NCI-H1436 (cell line): ENCODE measurements around the gene IFNA10.
"Not testable (repeated sequence)": the region's sequence is repeated elsewhere in the genome, so short reads cannot be mapped to it uniquely, and the experiment has no call there.

Source experiments
- DNase-seq: peaks from one replicate; lab custom pipeline; 2025; lab: John Stamatoyannopoulos, UW

The IFNA10 gene

DNA sequence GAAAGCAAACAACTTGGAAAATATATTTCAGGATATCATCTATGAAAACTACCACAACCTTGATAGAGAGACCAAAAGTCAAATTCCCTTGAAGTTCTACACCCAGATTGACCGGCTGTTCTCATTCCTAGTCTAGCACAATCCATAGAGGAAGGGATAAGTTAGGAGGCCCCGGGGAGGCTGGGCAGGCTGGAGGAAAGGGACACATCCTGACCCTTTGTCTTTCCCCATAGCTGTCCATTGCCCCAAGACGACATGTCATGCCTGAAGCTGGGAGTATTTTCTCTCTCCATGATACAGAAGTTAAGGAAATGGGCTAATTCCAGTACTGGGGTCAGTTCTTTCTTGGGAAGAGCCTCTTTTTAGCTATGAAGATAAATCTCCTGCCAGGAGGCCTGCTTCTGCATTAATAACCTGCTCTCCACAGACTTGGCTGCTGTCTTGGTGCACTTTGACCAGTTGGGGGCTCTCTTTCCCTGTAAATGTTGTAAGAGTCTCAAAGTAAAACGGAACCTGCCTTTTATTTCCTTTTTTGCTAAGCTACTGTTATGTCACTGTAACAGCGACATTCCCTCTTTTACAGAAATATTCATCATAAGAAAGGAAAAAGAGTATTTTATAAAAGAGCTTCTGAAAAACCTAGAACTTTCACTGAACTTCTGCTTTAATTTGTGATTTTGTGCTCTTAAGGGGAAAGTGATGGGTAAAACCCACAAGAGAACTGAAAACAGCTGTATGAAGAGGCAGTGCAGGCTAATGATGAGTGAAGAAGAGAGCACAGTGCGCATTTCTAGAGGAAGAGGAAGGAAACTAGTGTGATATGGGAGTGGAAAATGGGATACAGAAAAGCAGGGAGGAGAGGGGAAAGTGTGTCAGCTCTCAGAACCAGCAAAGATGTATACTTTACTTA, 11.8 kb downstream of the IFNA10 start:
- not testable (repeated sequence) for DNase-seq

GRCh38 chr9:21187487-21187886, 19.5 kb downstream of the IFNA10 start, which contains the start of gene IFNA4:
IFNA4 (minus strand) TSS chr9:21187587; CDS start chr9:21187531, 56 bp downstream.
- DNase-seq, result not testable (repeated sequence)

- DNase-seq, result not testable (repeated sequence)
Observed at GRCh38 chr9:21182810-21183736, 23.9 kb downstream of the IFNA10 start.

DNA sequence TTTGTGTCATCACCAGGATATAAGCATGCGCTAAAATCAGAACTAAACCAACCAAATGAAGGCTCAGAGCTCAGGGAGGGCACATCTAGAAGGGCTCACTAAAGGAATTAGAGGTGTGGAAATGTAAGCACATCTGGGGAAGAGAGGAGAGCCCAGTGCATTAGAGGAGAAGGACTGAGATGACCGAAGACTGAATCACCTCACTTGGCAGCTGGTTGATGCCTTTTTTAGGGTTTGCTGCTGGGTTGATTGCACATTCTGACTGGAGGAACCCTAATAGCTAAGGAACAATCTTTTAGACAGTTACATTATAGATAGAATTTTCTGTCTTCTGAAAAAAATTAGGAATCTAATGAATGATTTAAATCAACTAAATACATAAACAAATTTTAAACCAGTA, 32.3 kb downstream of the IFNA10 start:
- no peak for DNase-seq

DNA sequence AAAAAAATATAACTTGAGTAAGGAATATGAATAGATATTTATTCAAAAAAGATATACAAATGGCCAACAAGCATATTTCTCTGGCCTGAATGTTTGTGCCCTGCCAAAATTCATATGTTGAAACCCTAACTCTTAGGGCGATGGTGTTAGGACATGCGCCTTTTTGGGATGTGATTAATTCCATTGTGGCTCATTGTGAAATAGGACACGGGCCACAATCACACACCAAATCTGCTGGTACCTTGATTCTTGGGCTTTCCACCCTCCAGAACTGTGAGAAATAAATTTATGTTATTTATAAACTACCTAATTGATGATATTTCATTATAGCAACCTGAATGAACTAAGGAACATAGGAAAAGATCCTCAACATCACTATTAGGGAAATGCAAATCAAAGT, 34.8 kb downstream of the IFNA10 start:
- DNase-seq, result no peak

DNA sequence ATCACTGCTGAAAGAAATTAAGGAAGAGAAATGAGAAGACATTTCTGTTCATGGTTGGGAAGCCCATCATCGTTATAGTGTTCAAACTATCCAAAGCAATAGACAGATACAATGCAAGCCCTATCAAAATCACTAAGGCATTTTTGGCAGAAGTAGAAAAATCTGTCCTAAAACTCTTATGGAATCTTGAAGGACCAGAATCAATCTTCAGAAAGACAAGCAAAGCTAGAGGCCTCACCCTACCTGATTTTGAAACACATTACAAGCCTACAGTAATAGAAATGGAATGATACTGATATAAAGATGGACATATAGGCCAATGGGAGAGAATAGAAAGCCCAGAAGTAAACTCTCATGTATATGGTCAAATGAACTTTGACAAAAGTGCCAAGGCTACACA, 35.6 kb downstream of the IFNA10 start:
- DNase-seq, result no peak

DNA sequence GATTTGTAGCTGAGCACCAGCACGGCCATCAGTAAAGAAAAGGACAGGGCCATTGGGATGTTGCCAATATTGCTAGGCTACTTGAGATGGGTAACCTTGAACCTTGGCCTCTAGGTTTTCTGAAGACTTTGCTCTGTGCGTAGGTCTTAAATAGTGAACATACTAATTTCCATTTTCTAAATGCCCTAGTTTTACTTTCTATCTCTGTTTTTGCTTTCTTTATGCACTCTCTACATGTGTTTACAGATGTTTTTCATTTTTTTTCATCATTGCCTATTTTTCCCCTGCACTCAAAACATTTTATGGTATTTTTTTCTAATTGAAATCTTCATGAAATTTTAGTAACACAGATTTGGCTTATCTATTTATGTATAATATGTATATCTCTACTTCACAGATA, 40.4 kb downstream of the IFNA10 start, which contains the start of gene IFNA21:
IFNA21 (minus strand) TSS at position 101 of the 400 bp plus-strand sequence; CDS start at position 53, 48 bp downstream.
- DNase-seq, result not testable (repeated sequence)

DNA sequence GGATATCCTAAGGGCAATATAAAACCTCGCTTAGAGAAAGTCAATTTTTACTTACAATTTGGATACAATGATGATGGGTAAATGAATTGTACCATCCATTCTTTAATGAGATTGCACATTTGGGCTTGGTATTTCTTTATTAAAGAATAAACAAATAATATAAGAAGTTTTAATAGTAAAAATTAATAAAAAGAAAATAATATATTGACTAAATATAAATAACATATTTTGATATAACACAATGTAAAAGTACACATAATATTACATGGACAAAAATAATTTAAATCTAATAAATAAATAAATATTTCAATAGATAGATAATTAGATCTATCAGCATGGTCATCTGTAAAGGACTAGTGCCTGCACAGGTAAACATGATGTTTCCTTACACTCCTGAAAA, 41.4 kb downstream of the IFNA10 start:
- no peak for DNase-seq

GRCh38 chr9:21160178-21160577, 46.8 kb downstream of the IFNA10 start:
- DNase-seq, result no peak
